H1 (cell line): ENCODE data around the gene BHLHE23. TPM values are rescaled to one million over a fixed set of nuclear protein-coding genes. Genes with fewer than 3 reads are reported as not detected.

Experiments used
- CHD1 ChIP-seq: IDR thresholded peaks from 2 replicates; pipeline ENCODE4 v1.6.1; 2012; ENCODE audit warnings: low read depth, low read length, improper control_type of control experiment
- SIX5 ChIP-seq: IDR thresholded peaks from 2 replicates; pipeline ENCODE4 v1.6.1; 2011; ENCODE audit warnings: mild to moderate bottlenecking, low read depth, low read length
- polyA plus RNA-seq, 7 experiments: library from polyadenylated mRNA; depleted of rRNA in 3 of 7; stranded (reverse) in 5 of 7; unstranded in 2 of 7; fragments of >200 nt in 5 of 7; fragments of 200-250 nt in 2 of 7; gene quantifications; 1 replicate in 5 of 7; 2 replicates in 1 of 7; 4 replicates in 1 of 7; pipeline versions ENCODE4 v1.2.1 to v1.2.3, GENCODE V29; 2011 to 2013; ENCODE audit warnings: missing spikeins in 2 of 7, mixed read lengths in 2 of 7
- total RNA-seq: library from RNA; stranded (reverse); fragmentation: NEBNext Ultra II Directional; extraction: Animal tissue kit (Norgen Biotek cat#: 25700); gene quantifications from 2 replicates; pipeline ENCODE4 v1.2.1, GENCODE V29; 2021
- TF ChIP-seq, protein P1 (sequence below): IDR thresholded peaks from 2 replicates; pipeline ENCODE4 v1.6.1; 2012; ENCODE audit warnings: low read length, inconsistent platforms

The BHLHE23 gene
- total and polyA plus RNA-seq, 2 of the 8 experiments (the other 6 are each of a cell fraction or from before 2014, with no cell fraction given): 0.47 TPM; not detected in 1

GRCh38 chr20:62966212-62967148 is 40.3 kb downstream of the BHLHE23 start (continued):
- TF ChIP-seq, protein P1, sequence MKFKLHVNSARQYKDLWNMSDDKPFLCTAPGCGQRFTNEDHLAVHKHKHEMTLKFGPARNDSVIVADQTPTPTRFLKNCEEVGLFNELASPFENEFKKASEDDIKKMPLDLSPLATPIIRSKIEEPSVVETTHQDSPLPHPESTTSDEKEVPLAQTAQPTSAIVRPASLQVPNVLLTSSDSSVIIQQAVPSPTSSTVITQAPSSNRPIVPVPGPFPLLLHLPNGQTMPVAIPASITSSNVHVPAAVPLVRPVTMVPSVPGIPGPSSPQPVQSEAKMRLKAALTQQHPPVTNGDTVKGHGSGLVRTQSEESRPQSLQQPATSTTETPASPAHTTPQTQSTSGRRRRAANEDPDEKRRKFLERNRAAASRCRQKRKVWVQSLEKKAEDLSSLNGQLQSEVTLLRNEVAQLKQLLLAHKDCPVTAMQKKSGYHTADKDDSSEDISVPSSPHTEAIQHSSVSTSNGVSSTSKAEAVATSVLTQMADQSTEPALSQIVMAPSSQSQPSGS: no peak
- TF ChIP-seq CHD1 (no peak), SIX5 (no peak)
